ENCODE data around the gene SSR4.

GRCh38 chrX:153773218-153773611 lies 21.3 kb upstream of the SSR4 start:
- TF ChIP-seq ZBTB49 (CRISPR knock-in tag; IDR thresholded peaks at IDR 0.05; ENCODE audit: borderline replicate concordance) (no peak), HES4 (CRISPR knock-in tag; IDR thresholded peaks at IDR 0.05; ENCODE audit: borderline replicate concordance) (no peak), EZH2 (conservative IDR thresholded peaks at IDR 0.05; ENCODE audit: low read depth, low read length) (no peak), NONO (IDR thresholded peaks at IDR 0.05) (no peak), NONO (CRISPR knock-in tag; conservative IDR thresholded peaks at IDR 0.05) (no peak), POGK (CRISPR knock-in tag; conservative IDR thresholded peaks at IDR 0.05) (no peak), PRDM10 (CRISPR knock-in tag; IDR thresholded peaks at IDR 0.05; ENCODE audit: low read depth) (no peak)
